WTC11 (cell line): ENCODE data around the gene IDH1.

Experiments
- CREB1 ChIP-seq: sonication (generic); formaldehyde crosslinking; IDR thresholded peaks from 2 replicates; pipeline ENCODE4 v1.8.0; 2023; ENCODE audit warnings: mild to moderate bottlenecking, missing genetic modification reagents
- FOXK1 ChIP-seq: sonication (generic); formaldehyde crosslinking; IDR thresholded peaks from 2 replicates; pipeline ENCODE4 v1.8.0; 2022; ENCODE audit warnings: mild to moderate bottlenecking, moderate library complexity, missing genetic modification reagents
- NR3C1 ChIP-seq: sonication (generic); formaldehyde crosslinking; conservative IDR thresholded peaks from 2 replicates; pipeline ENCODE4 v1.8.1; 2023; ENCODE audit warnings: low read depth, mild to moderate bottlenecking, missing genetic modification reagents
- USF1 ChIP-seq: sonication (generic); formaldehyde crosslinking; IDR thresholded peaks from 2 replicates; pipeline ENCODE4 v1.8.0; 2022; ENCODE audit warnings: mild to moderate bottlenecking, missing genetic modification reagents
- ZNF219 ChIP-seq: sonication (generic); formaldehyde crosslinking; IDR thresholded peaks from 2 replicates; pipeline ENCODE4 v1.8.0; 2023; ENCODE audit warnings: missing genetic modification reagents, mild to moderate bottlenecking, borderline replicate concordance
- TF ChIP-seq, protein P1 (sequence below): fragments of 200-600 bp; IDR thresholded peaks from 2 replicates; pipeline ENCODE4 v1.8.0; 2022; ENCODE audit warnings: antibody characterized with exemption

GRCh38 chr2:208266553-208266893, 11.7 kb upstream of the IDH1 start:
- TF ChIP-seq NR3C1 (CRISPR knock-in tag) (no peak), ZNF219 (no peak), CREB1 (CRISPR knock-in tag) (no peak), USF1 (CRISPR knock-in tag) (no peak), FOXK1 (CRISPR knock-in tag) (no peak)
- TF ChIP-seq, protein P1, sequence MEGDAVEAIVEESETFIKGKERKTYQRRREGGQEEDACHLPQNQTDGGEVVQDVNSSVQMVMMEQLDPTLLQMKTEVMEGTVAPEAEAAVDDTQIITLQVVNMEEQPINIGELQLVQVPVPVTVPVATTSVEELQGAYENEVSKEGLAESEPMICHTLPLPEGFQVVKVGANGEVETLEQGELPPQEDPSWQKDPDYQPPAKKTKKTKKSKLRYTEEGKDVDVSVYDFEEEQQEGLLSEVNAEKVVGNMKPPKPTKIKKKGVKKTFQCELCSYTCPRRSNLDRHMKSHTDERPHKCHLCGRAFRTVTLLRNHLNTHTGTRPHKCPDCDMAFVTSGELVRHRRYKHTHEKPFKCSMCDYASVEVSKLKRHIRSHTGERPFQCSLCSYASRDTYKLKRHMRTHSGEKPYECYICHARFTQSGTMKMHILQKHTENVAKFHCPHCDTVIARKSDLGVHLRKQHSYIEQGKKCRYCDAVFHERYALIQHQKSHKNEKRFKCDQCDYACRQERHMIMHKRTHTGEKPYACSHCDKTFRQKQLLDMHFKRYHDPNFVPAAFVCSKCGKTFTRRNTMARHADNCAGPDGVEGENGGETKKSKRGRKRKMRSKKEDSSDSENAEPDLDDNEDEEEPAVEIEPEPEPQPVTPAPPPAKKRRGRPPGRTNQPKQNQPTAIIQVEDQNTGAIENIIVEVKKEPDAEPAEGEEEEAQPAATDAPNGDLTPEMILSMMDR: no peak
